GM12872 (cell line): ENCODE results near the gene TBL2.

ENCODE experiments used
- CTCF ChIP-seq: IDR thresholded peaks from 3 replicates; pipeline ENCODE4 v1.5.1; 2011; ENCODE audit warnings: low read depth, mild to moderate bottlenecking, low read length, moderate library complexity; ENCODE audit not compliant: insufficient read depth

Gene TBL2

GRCh38 chr7:73567846-73568685 lies 10.3 kb downstream of the TBL2 start:
- TF ChIP-seq CTCF, result no peak

- TF ChIP-seq CTCF, result no peak
Observed at GRCh38 chr7:73567140-73567539, 11.2 kb downstream of the TBL2 start.

GRCh38 chr7:73565675-73566340 lies 12.6 kb downstream of the TBL2 start:
- no peak for TF ChIP-seq CTCF

- TF ChIP-seq CTCF, result no peak
Observed at GRCh38 chr7:73560109-73560835, 18.1 kb downstream of the TBL2 start.

GRCh38 chr7:73557397-73558257 lies 20.8 kb downstream of the TBL2 start, which contains the start of gene BCL7B:
BCL7B (minus strand) TSS chr7:73557690; CDS start chr7:73557578, 112 bp downstream.
- no peak for TF ChIP-seq CTCF

GRCh38 chr7:73557108-73557396 lies 21.3 kb downstream of the TBL2 start:
- TF ChIP-seq CTCF, result no peak
